GM18870 (cell line): Measurements from ENCODE around the gene TMEM80.

Experiments
- ATAC-seq: cut with Tn5 transposase; IDR thresholded peaks from one replicate; pipeline ENCODE4 v1.9.1; 2021; ENCODE audit warnings: moderate library complexity; ENCODE audit not compliant: unreplicated experiment

TMEM80 gene

GRCh38 chr11:699116-699508 lies 3.5 kb downstream of the TMEM80 start:
- no peak for ATAC-seq

- no peak for ATAC-seq
These were observed 4.1 kb downstream of the TMEM80 start for GRCh38 chr11:699753-700152.

- ATAC-seq = no peak
These were observed 6.3 kb downstream of the TMEM80 start for GRCh38 chr11:701741-702461.

- ATAC-seq = no peak
These were observed 7.1 kb downstream of the TMEM80 start for GRCh38 chr11:702462-703461.

- ATAC-seq = no peak
These were observed 7.9 kb downstream of the TMEM80 start for GRCh38 chr11:703506-703905.

GRCh38 chr11:704228-704674 lies 8.6 kb downstream of the TMEM80 start:
- no peak for ATAC-seq

GRCh38 chr11:704781-705645 lies 9.4 kb downstream of the TMEM80 start:
- ATAC-seq = no peak

- ATAC-seq = no peak
These were observed 10.2 kb downstream of the TMEM80 start, which contains the start of gene EPS8L2 for GRCh38 chr11:705646-706438. TSS of gene EPS8L2 (plus strand) at chr11:706231. CDS start at chr11:709408, 3,177 bp downstream.

GRCh38 chr11:706439-706956 lies 10.9 kb downstream of the TMEM80 start:
- no peak for ATAC-seq

- ATAC-seq = no peak
These were observed 11.6 kb downstream of the TMEM80 start for GRCh38 chr11:706957-707816.

- ATAC-seq = no peak
These were observed 12.3 kb downstream of the TMEM80 start for GRCh38 chr11:707817-708420.

GRCh38 chr11:708511-708910 lies 12.9 kb downstream of the TMEM80 start:
- no peak for ATAC-seq

GRCh38 chr11:709109-709997 lies 13.7 kb downstream of the TMEM80 start:
- no peak for ATAC-seq

- no peak for ATAC-seq
These were observed 18.8 kb downstream of the TMEM80 start for GRCh38 chr11:714436-714835.

GRCh38 chr11:719214-720016 lies 23.8 kb downstream of the TMEM80 start:
- ATAC-seq = no peak

GRCh38 chr11:720017-720641 lies 24.5 kb downstream of the TMEM80 start:
- ATAC-seq = no peak
